Airway epithelial cell (primary cell): ENCODE measurements around the gene GADL1. TPM values are rescaled to one million over a fixed set of nuclear protein-coding genes. Genes with fewer than 3 reads are reported as not detected.

Source experiments
- total RNA-seq: library from RNA; depleted of rRNA; stranded (reverse); fragments of >200 nt; gene quantifications from 2 replicates; pipeline ENCODE4 v1.2.3, GENCODE V29; 2015

GADL1 gene
- not detected in 2 replicates for total RNA-seq

GRCh38 chr3:30894521-30895251 is at the start of gene GADL1:
Gene GADL1, minus strand, starts transcription at chr3:30894661. Its CDS starts 47 bp downstream, at chr3:30894614.

